ENCODE data around the gene CRACR2B.

Gene CRACR2B

DNA sequence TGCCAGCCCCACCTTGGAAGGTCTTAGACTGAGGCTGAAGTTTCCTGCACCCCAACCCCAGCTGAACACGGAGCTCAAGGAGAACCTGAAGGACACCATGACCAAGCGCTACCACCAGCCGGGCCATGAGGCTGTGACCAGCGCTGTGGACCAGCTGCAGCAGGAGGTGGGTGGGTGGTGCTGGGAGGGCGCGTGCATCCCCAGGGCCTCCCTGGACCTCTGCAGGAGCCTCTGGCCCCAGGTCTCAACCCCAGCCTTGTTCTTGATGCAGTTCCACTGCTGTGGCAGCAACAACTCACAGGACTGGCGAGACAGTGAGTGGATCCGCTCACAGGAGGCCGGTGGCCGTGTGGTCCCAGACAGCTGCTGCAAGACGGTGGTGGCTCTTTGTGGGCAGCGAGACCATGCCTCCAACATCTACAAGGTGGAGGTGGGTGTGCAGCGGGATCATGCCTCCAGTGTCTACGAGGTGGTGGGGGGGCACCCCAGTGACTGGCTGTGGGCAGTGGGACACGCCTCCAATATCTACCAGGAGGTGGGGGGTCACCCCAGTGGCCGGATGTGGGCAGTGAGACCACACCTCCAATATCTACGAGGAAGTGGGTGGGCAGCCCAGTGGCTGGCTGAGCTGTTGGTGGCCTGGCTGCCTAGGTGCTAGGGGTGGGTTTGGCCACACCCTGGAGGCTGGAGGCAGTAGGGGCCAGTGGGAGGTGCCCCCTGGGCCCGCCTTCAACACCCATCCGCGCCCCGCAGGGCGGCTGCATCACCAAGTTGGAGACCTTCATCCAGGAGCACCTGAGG is 9.7 kb downstream of the CRACR2B start:
- Histone ChIP-seq H3K9me3 (ENCODE audit: insufficient read depth, low read depth, low read length) (no peaks in the 10 kb centered on the region), H3K79me2 (ENCODE audit: insufficient read depth, low read length) (peaks cover 34% of the 10 kb centered on the region), H3K36me3 (ENCODE audit: insufficient read depth, low read length) (peaks cover 13% of the 10 kb centered on the region; the same call in 1 of the 2 replicates), H3K4me2 (ENCODE audit: low read depth, low read length, poor library complexity, severe bottlenecking) (no peak overlapping the region), H3K9ac (ENCODE audit: low read depth, low read length, poor library complexity, severe bottlenecking) (no peak overlapping the region), H4K20me1 (ENCODE audit: insufficient read depth, low read length, poor library complexity, severe bottlenecking) (peaks cover 34% of the 10 kb centered on the region), H3K9me2 (replicated peaks; ENCODE audit: low read depth, low read length) (no peaks in the 10 kb centered on the region), H3K4me3 (ENCODE audit: low read length, poor library complexity, severe bottlenecking) (no peak overlapping the region), H3F3A (ENCODE audit: low read depth) (no peaks in the 10 kb centered on the region), H2AFZ (ENCODE audit: low read length) (no peak overlapping the region), H3K27me3 (ENCODE audit: insufficient read depth, low read length, poor library complexity, severe bottlenecking) (no peaks in the 10 kb centered on the region), H3K4me1 (ENCODE audit: insufficient read depth, low read length, poor library complexity, severe bottlenecking) (peaks cover 29% of the 10 kb centered on the region)
- TF ChIP-seq, protein P1, sequence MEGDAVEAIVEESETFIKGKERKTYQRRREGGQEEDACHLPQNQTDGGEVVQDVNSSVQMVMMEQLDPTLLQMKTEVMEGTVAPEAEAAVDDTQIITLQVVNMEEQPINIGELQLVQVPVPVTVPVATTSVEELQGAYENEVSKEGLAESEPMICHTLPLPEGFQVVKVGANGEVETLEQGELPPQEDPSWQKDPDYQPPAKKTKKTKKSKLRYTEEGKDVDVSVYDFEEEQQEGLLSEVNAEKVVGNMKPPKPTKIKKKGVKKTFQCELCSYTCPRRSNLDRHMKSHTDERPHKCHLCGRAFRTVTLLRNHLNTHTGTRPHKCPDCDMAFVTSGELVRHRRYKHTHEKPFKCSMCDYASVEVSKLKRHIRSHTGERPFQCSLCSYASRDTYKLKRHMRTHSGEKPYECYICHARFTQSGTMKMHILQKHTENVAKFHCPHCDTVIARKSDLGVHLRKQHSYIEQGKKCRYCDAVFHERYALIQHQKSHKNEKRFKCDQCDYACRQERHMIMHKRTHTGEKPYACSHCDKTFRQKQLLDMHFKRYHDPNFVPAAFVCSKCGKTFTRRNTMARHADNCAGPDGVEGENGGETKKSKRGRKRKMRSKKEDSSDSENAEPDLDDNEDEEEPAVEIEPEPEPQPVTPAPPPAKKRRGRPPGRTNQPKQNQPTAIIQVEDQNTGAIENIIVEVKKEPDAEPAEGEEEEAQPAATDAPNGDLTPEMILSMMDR (conservative IDR thresholded peaks at IDR 0.05; ENCODE audit: low read length): no peak

DNA sequence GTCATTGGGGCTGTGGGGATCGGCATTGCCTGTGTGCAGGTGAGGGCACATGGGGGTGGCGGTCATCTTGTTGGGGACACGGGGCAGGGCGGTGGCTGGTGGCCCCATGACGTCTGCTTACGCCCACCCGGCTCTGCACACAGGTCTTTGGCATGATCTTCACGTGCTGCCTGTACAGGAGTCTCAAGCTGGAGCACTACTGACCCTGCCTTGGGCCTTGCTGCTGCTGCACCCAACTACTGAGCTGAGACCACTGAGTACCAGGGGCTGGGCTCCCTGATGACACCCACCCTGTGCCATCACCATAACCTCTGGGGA is 10.2 kb downstream of the CRACR2B start:
- no peak overlapping the region for H3K4me3 ChIP-seq (ENCODE audit: low read length, poor library complexity, severe bottlenecking)
- H3K4me1 ChIP-seq (ENCODE audit: insufficient read depth, low read length, poor library complexity, severe bottlenecking): peaks cover 29% of the 10 kb centered on the region
- H3K9me3 ChIP-seq (ENCODE audit: insufficient read depth, low read depth, low read length): no peaks in the 10 kb centered on the region
- no peaks in the 10 kb centered on the region for H3K9me2 ChIP-seq (replicated peaks; ENCODE audit: low read depth, low read length)
- no peaks in the 10 kb centered on the region for H3F3A ChIP-seq (ENCODE audit: low read depth)
- no peak overlapping the region for H2AFZ ChIP-seq (ENCODE audit: low read length)
- no peaks in the 10 kb centered on the region for H3K27me3 ChIP-seq (ENCODE audit: insufficient read depth, low read length, poor library complexity, severe bottlenecking)
- H3K79me2 ChIP-seq (ENCODE audit: insufficient read depth, low read length): peaks cover 34% of the 10 kb centered on the region
- no peak overlapping the region for H3K9ac ChIP-seq (ENCODE audit: low read depth, low read length, poor library complexity, severe bottlenecking)
- no peak overlapping the region for H3K4me2 ChIP-seq (ENCODE audit: low read depth, low read length, poor library complexity, severe bottlenecking)
- H4K20me1 ChIP-seq (ENCODE audit: insufficient read depth, low read length, poor library complexity, severe bottlenecking): peaks cover 34% of the 10 kb centered on the region
- TF ChIP-seq EZH2phosphoT487 (IDR thresholded peaks at IDR 0.05; ENCODE audit: borderline replicate concordance): no peak
- TF ChIP-seq, protein P1 (conservative IDR thresholded peaks at IDR 0.05; ENCODE audit: low read length): no peak
- peaks cover 13% of the 10 kb centered on the region; the same call in 1 of the 2 replicates for H3K36me3 ChIP-seq (ENCODE audit: insufficient read depth, low read length)

- H3K36me3 ChIP-seq (ENCODE audit: insufficient read depth, low read length): peaks cover 13% of the 10 kb centered on the region; the same call in 1 of the 2 replicates
- no peak overlapping the region for H3K4me2 ChIP-seq (ENCODE audit: low read depth, low read length, poor library complexity, severe bottlenecking)
- H4K20me1 ChIP-seq (ENCODE audit: insufficient read depth, low read length, poor library complexity, severe bottlenecking): peaks cover 31% of the 10 kb centered on the region
These were observed 10.9 kb downstream of the CRACR2B start for GRCh38 chr11:838441-839279.

More at GRCh38 chr11:838441-839279, 10.9 kb downstream of the CRACR2B start:
- H2AFZ ChIP-seq (ENCODE audit: low read length): no peak overlapping the region
- no peak overlapping the region for H3K4me3 ChIP-seq (ENCODE audit: low read length, poor library complexity, severe bottlenecking)
- TF ChIP-seq, protein P1 (conservative IDR thresholded peaks at IDR 0.05; ENCODE audit: low read length): peak; percentile 17; the same call in 1 of the 2 replicates
- no peak for TF ChIP-seq EZH2phosphoT487 (IDR thresholded peaks at IDR 0.05; ENCODE audit: borderline replicate concordance)
- H3F3A ChIP-seq (ENCODE audit: low read depth): no peaks in the 10 kb centered on the region
- no peaks in the 10 kb centered on the region for H3K27me3 ChIP-seq (ENCODE audit: insufficient read depth, low read length, poor library complexity, severe bottlenecking)
- H3K9ac ChIP-seq (ENCODE audit: low read depth, low read length, poor library complexity, severe bottlenecking): no peak overlapping the region
- H3K9me2 ChIP-seq (replicated peaks; ENCODE audit: low read depth, low read length): no peaks in the 10 kb centered on the region
- H3K79me2 ChIP-seq (ENCODE audit: insufficient read depth, low read length): peaks cover 33% of the 10 kb centered on the region
- H3K4me1 ChIP-seq (ENCODE audit: insufficient read depth, low read length, poor library complexity, severe bottlenecking): peaks cover 32% of the 10 kb centered on the region
- no peaks in the 10 kb centered on the region for H3K9me3 ChIP-seq (ENCODE audit: insufficient read depth, low read depth, low read length)

All from Loucy (cell line).